ENCODE measurements around the gene OTULIN.

The OTULIN gene

DNA sequence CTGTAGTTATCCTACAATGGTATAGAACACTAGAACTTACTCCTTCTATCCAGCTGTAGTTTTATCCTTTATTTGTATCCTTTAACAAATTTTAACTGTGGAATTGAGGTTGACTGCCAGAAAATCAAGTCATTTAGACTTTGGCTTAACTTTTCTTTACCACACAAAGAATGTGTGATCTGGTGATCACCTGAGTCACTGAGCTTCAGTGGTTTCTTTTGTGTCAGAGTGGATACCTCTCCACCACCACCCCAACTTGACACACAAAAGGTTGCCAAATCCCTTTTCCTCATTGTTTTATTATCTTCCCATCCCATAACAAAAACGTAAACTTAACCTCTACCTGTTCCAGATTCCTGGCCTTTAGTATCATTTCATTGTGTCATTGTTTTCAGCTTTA is 5.5 kb downstream of the OTULIN start:
- H3K4me3 ChIP-seq (ENCODE audit: low read depth, low read length): no peak overlapping the region
- no peak for DNase-seq
- no peak for TF ChIP-seq CTCF (IDR thresholded peaks at IDR 0.05; ENCODE audit: low read depth, low read length)

DNA sequence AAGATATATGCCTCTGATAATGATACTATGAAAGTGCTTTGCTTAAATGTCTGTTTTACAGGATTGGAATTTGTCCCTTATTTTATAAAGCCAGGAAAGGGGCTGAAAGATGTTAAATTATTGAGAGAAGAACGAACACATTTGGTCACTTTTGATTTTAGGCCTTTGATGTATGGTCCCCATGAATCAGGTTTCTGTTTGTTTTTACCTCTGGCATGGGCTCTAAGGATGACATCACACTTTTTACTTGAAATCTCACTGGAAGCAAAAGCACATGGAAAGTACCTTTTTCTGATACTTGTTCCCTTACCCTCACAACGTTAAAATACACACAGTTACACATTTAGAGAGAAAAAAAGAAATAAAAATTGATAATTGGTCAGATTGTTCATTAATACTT is 6.9 kb downstream of the OTULIN start:
- peaks cover 8% of the 10 kb centered on the region; the same call in 1 of the 2 replicates for H3K36me3 ChIP-seq
- no peaks in the 10 kb centered on the region; the same call in 1 of the 2 replicates for H3K4me1 ChIP-seq
- no peak for DNase-seq
- no peaks in the 10 kb centered on the region for H3K9me3 ChIP-seq
- H3K4me3 ChIP-seq (ENCODE audit: low read depth, low read length): no peak overlapping the region
- no peak for TF ChIP-seq CTCF (IDR thresholded peaks at IDR 0.05; ENCODE audit: low read depth, low read length)
- H3K27me3 ChIP-seq: no peaks in the 10 kb centered on the region

More for the DNA sequence above, 5.5 kb downstream of the OTULIN start:
- Histone ChIP-seq H3K4me1 (peaks cover 6% of the 10 kb centered on the region; the same call in 1 of the 2 replicates), H3K36me3 (peaks cover 5% of the 10 kb centered on the region; the same call in 1 of the 2 replicates), H3K27me3 (no peaks in the 10 kb centered on the region), H3K9me3 (no peaks in the 10 kb centered on the region)

DNA sequence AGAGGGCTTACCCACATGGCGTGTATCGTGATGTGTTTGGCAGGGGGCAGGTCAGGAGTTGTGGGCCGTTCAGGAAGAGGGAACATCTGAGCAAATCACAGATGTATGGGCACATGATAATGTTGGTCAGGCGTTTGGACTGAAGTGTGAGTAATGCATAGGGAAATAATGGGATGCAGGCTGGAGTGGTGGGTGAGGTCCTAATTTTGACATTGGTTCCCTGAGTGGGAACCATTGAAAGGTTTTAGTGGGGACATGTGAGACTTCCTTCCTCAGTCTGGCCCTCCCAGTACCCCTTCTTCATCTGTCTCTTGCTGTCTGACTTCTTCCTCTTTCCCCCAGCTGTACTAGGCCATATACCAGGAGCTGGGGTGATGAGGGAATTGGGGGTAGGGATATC is 7.6 kb downstream of the OTULIN start:
- no peak overlapping the region for H3K4me3 ChIP-seq (ENCODE audit: low read depth, low read length)
- peaks cover 8% of the 10 kb centered on the region; the same call in 1 of the 2 replicates for H3K36me3 ChIP-seq
- no peaks in the 10 kb centered on the region for H3K9me3 ChIP-seq
- DNase-seq: no peak
- no peaks in the 10 kb centered on the region for H3K27me3 ChIP-seq
- H3K4me1 ChIP-seq: no peaks in the 10 kb centered on the region
- TF ChIP-seq CTCF (IDR thresholded peaks at IDR 0.05; ENCODE audit: low read depth, low read length): no peak

GRCh38 chr5:14672484-14673394 is 8.2 kb downstream of the OTULIN start:
- Histone ChIP-seq H3K4me1 (no peaks in the 10 kb centered on the region), H3K4me3 (ENCODE audit: low read depth, low read length) (no peak overlapping the region), H3K36me3 (peaks cover 11% of the 10 kb centered on the region), H3K9me3 (no peaks in the 10 kb centered on the region), H3K27me3 (no peaks in the 10 kb centered on the region)
- no peak for TF ChIP-seq CTCF (IDR thresholded peaks at IDR 0.05; ENCODE audit: low read depth, low read length)
- no peak for DNase-seq

- no peak for TF ChIP-seq CTCF (IDR thresholded peaks at IDR 0.05; ENCODE audit: low read depth, low read length)
- H3K4me1 ChIP-seq: no peaks in the 10 kb centered on the region
- no peaks in the 10 kb centered on the region for H3K27me3 ChIP-seq
- no peak for DNase-seq
- H3K9me3 ChIP-seq: no peaks in the 10 kb centered on the region
- H3K36me3 ChIP-seq: peaks cover 8% of the 10 kb centered on the region; the same call in 1 of the 2 replicates
- H3K4me3 ChIP-seq (ENCODE audit: low read depth, low read length): no peak overlapping the region
Observed at GRCh38 chr5:14673443-14673842, 8.9 kb downstream of the OTULIN start.

All from BE2C (cell line).